Left ventricle myocardium superior (tissue), 1 donor: Measurements from ENCODE around the gene EIF4B. TPM values are rescaled to one million over a fixed set of nuclear protein-coding genes. Genes with fewer than 3 reads are reported as not detected.

ENCODE experiments used
- ATAC-seq: fragments of 200-7000 bp; cut with Tn5 transposase; one replicate; pipeline ENCODE4 v1.9.1; 2020; ENCODE audit warnings: mild to moderate bottlenecking, moderate library complexity
- DNase-seq: peaks from one replicate; pipeline ENCODE4 v3.0.0-alpha.2; 2020
- intact Hi-C: fragments of 100-400 bp; cut with micrococcal nuclease; formaldehyde crosslinking; loops from one replicate; pipeline ENCODE4 v1.11.0; 2022
- long read RNA-seq: library from polyadenylated mRNA; unstranded; transcript quantifications from one replicate; pipeline ENCODE4 v2.0.0, GENCODE V29; 2021
- total RNA-seq: library from RNA; stranded (reverse); fragmentation: NEBNext Ultra II Directional; extraction: Animal tissue kit (Norgen Biotek cat#: 25700); gene quantifications from one replicate; pipeline ENCODE4 v1.2.1, GENCODE V29; 2021
- donor health status: DM: no; HTN: yes; CAD: no; lungs with severe emphysema.

EIF4B gene, protein sequence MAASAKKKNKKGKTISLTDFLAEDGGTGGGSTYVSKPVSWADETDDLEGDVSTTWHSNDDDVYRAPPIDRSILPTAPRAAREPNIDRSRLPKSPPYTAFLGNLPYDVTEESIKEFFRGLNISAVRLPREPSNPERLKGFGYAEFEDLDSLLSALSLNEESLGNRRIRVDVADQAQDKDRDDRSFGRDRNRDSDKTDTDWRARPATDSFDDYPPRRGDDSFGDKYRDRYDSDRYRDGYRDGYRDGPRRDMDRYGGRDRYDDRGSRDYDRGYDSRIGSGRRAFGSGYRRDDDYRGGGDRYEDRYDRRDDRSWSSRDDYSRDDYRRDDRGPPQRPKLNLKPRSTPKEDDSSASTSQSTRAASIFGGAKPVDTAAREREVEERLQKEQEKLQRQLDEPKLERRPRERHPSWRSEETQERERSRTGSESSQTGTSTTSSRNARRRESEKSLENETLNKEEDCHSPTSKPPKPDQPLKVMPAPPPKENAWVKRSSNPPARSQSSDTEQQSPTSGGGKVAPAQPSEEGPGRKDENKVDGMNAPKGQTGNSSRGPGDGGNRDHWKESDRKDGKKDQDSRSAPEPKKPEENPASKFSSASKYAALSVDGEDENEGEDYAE
- total RNA-seq, result 513 TPM
- long read RNA-seq, full-length matches to known transcripts, result 590 of 716 reads
- long read RNA-seq, partial matches to known transcripts, result 75 of 716 reads
- long read RNA-seq, other reads (novel, unspliced or antisense), result 51 of 716 reads

DNA sequence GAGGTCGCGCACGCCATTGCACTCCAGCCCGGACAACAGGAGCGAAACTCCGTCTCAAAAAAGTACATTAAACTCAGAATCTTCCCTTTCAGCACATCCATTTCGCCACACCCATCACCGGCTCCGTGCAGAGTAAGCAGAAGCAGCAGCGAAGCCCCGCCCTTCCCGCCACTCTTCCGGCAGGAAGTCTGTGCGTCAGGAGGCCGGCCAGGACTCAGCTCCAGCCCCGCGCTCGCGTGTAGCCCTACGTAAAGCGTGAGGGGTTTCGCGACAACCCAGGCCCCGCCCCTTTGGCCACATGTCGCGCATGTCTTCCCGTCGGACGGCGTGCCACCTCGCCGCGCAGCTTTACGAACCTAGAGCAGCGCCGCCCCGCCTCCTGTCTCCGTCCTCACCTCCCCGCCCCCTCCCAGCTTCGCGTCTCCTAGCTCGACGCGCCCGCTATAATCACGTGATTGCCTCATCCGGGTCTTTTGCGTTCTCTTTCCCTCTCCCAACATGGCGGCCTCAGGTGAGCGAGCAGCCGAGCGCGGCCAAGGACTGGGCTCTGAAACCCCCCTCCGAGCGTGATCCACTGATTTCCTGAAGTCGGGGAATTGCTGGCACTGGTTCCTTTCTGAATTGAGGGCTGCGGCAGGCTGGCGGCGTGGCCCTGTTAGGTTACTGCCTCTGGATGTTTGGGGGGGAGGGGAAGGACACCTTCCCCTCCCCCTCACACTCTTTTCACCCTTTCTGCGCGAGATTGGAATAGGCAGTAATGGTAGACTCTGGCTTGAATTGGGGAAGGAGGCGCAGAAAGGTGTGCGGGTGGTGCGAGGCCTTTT lies at the start of gene EIF4B:
Gene EIF4B, plus strand, starts transcription at position 471 of the 824 bp plus-strand sequence. Its CDS starts 28 bp downstream, at position 499.
- intact Hi-C loops, result no loop called here
- DNase-seq (peak; percentile 100), ATAC-seq (peak; percentile 96)

GRCh38 chr12:52956987-52957386 lies 49.3 kb upstream of the EIF4B start:
- ATAC-seq, result no peak
- intact Hi-C loops, result no loop called here
- no peak for DNase-seq

- intact Hi-C loops, result no loop called here
- ATAC-seq, result no peak
- no peak for DNase-seq
These were observed 41.5 kb upstream of the EIF4B start for GRCh38 chr12:52964556-52965336.

DNA sequence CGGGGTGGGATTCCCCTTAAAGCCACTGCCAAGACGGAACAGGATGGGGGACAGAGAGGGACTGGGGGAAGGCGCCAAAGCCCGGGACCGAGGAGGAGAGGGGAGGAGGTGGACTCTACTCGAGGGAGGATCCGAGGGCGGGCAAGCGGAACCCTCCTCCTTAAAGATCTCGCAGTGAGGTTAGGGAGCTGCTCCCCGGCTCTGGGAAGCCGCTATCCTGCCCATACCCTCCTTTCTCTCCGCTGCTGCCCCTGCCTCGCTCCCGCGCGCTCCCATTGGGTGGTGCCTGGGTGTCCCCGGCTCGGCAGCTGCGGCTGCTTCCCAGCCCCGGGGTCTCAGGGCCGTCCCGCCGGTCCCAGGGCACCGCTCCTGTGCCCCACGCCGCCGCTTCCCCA lies 40.9 kb upstream of the EIF4B start:
- intact Hi-C loops, result no loop called here
- ATAC-seq (no peak), DNase-seq (no peak)

DNA sequence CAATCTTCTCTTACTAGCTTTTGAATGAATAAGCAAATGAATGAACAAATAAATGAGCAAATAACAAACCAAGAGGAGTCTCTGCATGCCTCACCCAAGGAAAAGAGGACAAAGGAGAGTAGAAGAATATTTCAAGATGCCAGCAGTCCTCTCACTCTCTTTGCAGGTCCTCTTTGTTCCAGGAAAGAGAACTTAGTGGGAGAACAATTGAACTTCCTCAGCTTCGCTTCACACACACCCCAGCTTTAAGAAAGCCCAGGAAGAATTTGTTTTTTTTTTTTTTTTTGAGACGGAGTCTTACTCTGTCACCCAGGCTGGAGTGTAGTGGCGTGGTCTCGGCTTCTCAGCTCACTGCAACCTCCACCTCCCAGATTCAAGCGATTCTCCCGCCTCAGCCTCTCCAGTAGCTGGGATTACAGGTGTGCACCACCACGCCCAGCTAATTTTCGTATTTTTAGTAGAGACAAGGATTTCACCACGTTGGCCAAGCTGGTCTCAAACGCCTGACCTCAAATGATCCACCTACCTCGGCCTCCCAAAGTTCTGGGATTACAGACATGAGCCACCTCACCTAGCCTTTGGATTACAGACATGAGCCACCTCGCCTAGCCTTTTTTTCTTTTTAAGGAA lies 37.0 kb upstream of the EIF4B start:
- ATAC-seq, result no peak
- intact Hi-C loops, result no loop called here
- no peak for DNase-seq

- intact Hi-C loops, result no loop called here
- ATAC-seq (peak; percentile 92), DNase-seq (peak; percentile 64)
These were observed 36.3 kb upstream of the EIF4B start for GRCh38 chr12:52969828-52970569.

DNA sequence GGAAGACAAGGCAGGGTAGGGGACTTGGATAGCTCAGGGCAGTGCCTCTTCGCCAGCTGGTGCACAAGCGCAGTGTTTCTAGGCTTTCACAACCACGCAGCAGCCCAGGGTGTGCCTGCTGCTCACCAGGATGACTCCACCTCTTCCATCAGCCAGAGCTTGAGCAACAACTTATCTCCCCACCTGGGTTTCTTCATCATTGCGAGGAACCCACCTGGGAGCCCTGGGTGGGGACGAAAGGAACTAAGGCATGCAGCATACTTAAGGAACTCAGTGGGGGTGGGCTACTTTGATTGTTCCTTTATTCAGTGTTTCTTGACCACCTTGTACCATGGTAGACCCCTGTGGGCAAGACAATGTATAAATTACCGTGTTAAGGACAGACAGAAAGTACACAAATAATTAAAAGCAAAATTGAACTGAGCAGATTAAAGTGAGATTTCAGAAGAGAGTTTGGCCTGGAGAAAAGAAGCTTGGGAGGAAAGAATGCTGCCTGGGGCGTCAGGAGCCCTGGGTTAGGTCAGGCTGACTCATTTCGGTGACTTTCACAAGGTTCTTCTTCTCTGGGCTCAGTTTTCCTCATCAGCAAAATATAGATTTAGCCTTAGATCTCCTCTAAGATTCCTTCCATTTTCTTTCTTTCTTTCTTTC lies 34.5 kb upstream of the EIF4B start:
- no peak for DNase-seq
- intact Hi-C loops, result no loop called here
- ATAC-seq, result no peak

DNA sequence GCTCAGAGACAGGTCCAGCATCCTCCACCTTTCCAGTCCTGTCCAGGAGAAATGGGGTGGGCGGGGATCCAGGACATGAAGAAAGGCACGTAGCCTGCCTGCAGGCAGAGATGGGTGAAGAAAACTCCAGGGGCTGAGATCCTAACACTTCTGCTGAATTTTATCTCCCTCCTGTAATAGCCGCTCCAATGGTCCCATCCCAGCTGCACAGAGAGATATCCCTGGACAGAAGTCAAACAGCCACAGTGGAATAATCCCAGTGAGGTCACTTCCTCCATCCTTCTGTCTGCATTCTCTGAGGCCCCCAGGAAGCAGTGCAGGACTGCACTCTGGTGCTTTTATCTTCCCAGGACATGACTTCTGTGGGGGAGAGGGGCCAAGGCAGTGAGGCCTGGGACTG lies 31.1 kb upstream of the EIF4B start:
- DNase-seq (no peak), ATAC-seq (peak; percentile 56)
- intact Hi-C loops, result no loop called here

DNA sequence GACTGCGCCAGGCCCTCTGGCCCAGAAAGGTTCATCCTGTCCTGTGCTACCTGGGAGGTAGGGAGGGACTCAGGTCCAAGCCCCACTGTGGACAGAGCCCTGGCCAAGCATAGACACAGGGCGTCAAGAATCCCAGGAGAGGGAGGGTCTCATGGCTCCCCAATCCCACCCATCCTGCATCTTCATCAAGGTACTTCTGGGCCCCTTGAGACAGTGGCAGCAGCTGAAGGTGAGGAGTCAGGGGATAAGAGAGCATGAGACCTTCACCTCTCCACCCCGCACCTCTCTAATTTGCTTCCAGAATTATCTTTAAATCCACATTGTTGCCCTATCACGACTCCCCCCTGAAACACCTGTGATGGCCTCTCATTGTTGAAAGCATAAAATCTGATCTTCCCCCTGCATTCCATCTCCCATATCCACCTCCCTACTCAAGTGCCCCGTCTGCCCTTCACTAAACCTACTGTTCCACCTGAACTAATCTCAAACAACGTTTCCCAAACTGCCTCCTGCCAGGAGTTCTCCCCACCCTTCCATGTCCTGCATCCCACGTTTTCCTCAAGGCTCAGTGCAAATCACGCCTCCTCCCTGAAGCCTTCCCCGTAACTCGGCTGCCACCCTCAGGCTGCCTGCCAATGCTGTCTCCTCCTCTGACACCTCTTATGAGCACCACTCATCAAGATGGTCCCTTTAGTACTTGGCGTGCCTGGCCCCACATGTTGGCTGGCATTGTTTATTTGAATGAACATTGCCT lies 30.3 kb upstream of the EIF4B start:
- DNase-seq, result peak; percentile 52
- intact Hi-C loops, result no loop called here
- peak; percentile 60 for ATAC-seq

- ATAC-seq (no peak), DNase-seq (no peak)
- intact Hi-C loops, result no loop called here
These were observed 29.6 kb upstream of the EIF4B start for GRCh38 chr12:52976574-52977071.

DNA sequence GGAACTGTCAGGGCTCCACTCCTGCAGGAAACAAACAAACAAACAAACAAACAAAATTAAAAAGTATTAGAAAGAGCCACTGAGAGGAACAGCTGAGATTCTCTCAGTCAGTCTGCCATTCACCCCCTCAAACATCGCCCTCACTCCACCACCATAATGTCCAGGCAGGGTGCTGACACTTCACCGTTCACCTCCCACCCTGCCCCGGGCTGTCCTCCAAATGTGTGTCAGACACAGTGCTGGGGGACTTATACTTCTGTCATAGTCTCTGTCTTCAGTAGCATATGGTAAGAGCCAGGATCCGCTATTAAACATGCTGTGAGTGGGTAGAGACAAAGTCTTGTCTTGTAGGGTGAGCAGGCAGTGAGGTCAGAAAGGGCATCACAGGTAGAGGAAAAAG lies 29.1 kb upstream of the EIF4B start:
- DNase-seq (no peak), ATAC-seq (no peak)
- intact Hi-C loops, result no loop called here

DNA sequence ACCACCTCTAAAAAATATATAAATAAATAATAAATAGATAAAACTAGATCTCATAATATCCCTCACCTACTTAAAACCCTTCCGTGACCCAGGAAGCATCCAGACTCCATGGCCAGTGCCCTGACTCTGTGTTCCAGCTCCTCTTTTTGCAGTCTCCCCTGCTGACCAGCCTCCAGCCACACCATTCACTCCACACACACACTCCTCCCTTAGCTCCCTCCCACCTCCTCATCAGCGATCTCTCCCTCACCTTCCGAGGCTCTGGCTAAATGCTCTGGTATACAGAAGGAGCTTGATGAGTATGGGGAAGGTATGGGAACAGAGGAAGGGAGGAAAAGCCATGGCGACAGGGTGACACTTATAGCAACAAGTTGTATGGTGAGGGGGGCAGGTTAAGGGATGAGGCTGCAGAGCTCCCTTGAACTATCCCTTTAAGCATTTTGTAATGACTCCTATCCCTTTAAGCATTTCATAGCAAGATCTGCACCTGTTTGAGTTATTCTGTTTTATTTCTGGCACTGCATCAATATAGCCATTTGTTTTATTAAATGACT lies 26.1 kb upstream of the EIF4B start:
- intact Hi-C loops, result loop anchor here (2.0 kb wide), 1 partner anchor 95 kb away; no protein-coding TSS in a partner anchor
- DNase-seq, result no peak
- no peak for ATAC-seq

DNA sequence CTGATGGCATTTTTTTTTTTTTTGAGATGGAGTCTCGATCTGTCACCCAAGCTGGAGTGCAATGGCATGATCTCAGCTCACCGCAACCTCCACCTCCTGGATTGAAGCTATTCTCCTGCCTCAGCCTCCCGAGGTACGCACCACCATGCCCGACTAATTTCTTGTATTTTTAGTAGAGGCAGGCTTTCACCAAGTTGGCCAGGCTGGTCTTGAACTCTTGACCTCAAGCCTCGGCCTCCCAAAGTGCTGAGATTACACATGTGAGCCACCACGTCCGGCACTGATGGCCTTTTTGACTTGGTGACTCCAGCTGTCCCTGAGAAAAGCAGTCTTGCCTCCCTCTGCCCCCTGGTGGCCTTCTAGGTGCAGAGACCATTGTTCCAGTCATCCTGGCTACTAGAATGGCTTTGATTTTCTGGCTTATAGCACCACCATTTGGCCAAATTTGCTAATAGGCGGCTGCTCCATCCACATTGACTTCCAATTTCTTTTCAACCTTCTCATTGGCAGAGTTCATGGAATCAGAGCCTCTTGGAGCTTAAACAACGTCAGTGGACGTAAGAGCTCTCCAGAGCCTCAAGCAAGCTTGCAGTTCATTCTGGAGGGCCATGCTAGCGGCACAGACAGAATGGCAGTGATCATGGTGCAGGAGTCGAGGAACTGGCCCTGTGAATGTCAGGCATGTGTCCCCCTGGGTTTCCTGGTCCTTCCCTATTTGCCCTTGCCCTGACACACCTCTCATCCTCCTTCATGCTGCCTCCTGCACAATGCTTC lies 25.4 kb upstream of the EIF4B start:
- DNase-seq (peak; percentile 85), ATAC-seq (peak; percentile 95)
- intact Hi-C loops, result loop anchor here (2.0 kb wide), 1 partner anchor 96 kb away; no protein-coding TSS in a partner anchor

DNA sequence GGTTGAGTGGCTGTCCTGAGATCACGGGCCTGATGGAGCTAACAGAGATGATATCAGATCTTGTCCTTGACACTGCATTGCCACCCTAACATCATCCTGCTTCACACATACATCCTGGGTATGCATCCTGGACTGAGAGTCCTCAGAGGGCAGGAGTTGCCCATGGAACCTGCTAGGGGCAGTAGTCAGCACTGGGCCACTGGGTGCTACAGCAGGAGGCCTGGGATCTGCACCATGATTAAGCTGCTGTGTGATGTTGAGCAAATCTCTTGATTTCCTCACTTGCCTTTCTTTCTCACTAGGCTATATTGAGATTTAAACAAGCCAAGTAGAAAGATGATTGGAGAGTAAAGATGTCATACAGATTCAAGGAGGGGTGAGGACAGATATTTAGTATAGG lies 22.1 kb upstream of the EIF4B start:
- intact Hi-C loops, result no loop called here
- DNase-seq (no peak), ATAC-seq (no peak)

DNA sequence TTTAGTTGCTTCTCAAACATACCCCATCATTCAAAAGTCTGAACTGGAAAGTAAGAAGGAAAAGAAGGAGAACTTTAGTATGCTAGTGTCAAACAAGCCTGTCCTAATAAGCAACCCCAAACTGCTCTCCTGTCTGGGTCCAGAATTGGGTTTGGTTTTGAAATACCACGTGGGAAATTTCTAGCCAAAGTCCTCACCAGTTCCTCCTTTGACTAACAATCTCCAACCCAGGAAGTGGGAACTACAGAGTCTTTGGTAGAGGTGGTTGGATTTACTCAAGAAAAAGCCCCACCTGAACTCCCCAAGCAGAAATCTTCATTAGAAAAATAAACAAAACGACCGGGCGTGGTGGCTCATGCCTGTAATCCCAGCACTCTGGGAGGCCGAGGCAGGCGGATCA lies 17.4 kb upstream of the EIF4B start:
- intact Hi-C loops, result no loop called here
- DNase-seq (no peak), ATAC-seq (no peak)
